A204.1 (cell line): ENCODE measurements around the gene GLIS2.

Source experiments
- FAIRE-seq: peaks from 2 replicates; lab custom pipeline; 2012; peaks lifted over from hg19 to GRCh38; lab: Jason Lieb, UNC

Gene GLIS2

GRCh38 chr16:4298761-4299522 lies 16.9 kb upstream of the GLIS2 start:
- no peak for FAIRE-seq

GRCh38 chr16:4301177-4301576 lies 14.7 kb upstream of the GLIS2 start:
- FAIRE-seq, result no peak

- FAIRE-seq, result no peak
Measured at GRCh38 chr16:4301968-4302367, 13.9 kb upstream of the GLIS2 start.

- no peak for FAIRE-seq
Measured at GRCh38 chr16:4303973-4304372, 11.9 kb upstream of the GLIS2 start.

GRCh38 chr16:4306470-4307214 lies 9.2 kb upstream of the GLIS2 start:
- no peak for FAIRE-seq

GRCh38 chr16:4307215-4308037 lies 8.4 kb upstream of the GLIS2 start:
- FAIRE-seq, result no peak

GRCh38 chr16:4309102-4309832 lies 6.6 kb upstream of the GLIS2 start:
- no peak for FAIRE-seq

- no peak for FAIRE-seq
Measured at GRCh38 chr16:4309833-4310266, 6.0 kb upstream of the GLIS2 start.

- no peak for FAIRE-seq
Measured at GRCh38 chr16:4313563-4314531, 2.0 kb upstream of the GLIS2 start.

GRCh38 chr16:4314532-4315185 lies 1.2 kb upstream of the GLIS2 start:
- FAIRE-seq, result no peak

- no peak for FAIRE-seq
Measured at GRCh38 chr16:4316108-4316863, 419 bp downstream of the GLIS2 start.

GRCh38 chr16:4316864-4317531 lies 1.1 kb downstream of the GLIS2 start:
- no peak for FAIRE-seq

- no peak for FAIRE-seq
Measured at GRCh38 chr16:4317532-4318450, 1.9 kb downstream of the GLIS2 start.

- no peak for FAIRE-seq
Measured at GRCh38 chr16:4318451-4318910, 2.6 kb downstream of the GLIS2 start.

GRCh38 chr16:4318967-4319366 lies 3.1 kb downstream of the GLIS2 start:
- no peak for FAIRE-seq

- no peak for FAIRE-seq
Measured at GRCh38 chr16:4319454-4320421, 3.9 kb downstream of the GLIS2 start.
